ENCODE results near the gene XRRA1. TPM values are rescaled to one million over a fixed set of nuclear protein-coding genes. Genes with fewer than 3 reads are reported as not detected.
A peak's percentile ranks its signal among the peaks of the same experiment; 100 is the strongest.

XRRA1 gene
- total and polyA plus RNA-seq, 2 of the 13 experiments (the other 11 are each of a cell fraction or from before 2014, with no cell fraction given): 7.6 to 10.5 TPM

GRCh38 chr11:74990941-74991340 is 42.0 kb upstream of the XRRA1 start:
- Histone ChIP-seq H3K9ac (ENCODE audit: insufficient read depth, low read depth, low read length) (no peak overlapping the region), H3K4me1 (ENCODE audit: insufficient read depth, low read length) (peaks cover 27% of the 10 kb centered on the region), H3K27ac (ENCODE audit: extremely low read length, insufficient read depth, low read length) (no peak overlapping the region), H3K36me3 (replicated peaks in 1 of 2; ENCODE audit: control insufficient read depth in 1 of 2, insufficient read depth in 2 of 2, low read length in 2 of 2) (peaks cover 3 to 14% of the 10 kb centered on the region in 2 experiments; a peak in 3 of 5 replicates), H3K79me2 (ENCODE audit: insufficient read depth, low read length) (peaks cover 21% of the 10 kb centered on the region), H4K20me1 (ENCODE audit: insufficient read depth, low read length) (no peaks in the 10 kb centered on the region), H3K4me2 (ENCODE audit: low read depth, low read length) (peak overlapping the region; percentile 73), H3K4me3 (replicated peaks in 1 of 3; ENCODE audit: insufficient read depth in 1 of 3, low read depth in 2 of 3, low read length in 3 of 3) (no peak overlapping the region), H3K27me3 (ENCODE audit: control insufficient read depth in 1 of 2, insufficient read depth in 2 of 2, low read length in 2 of 2) (no peaks in the 10 kb centered on the region), H2AFZ (ENCODE audit: low read length) (no peak overlapping the region), H3K9me3 (ENCODE audit: low read length) (no peaks in the 10 kb centered on the region)
- FAIRE-seq (peak; percentile 81), ATAC-seq (peak; percentile 50), DNase-seq (ENCODE audit: low spot score) (peak; percentile 73)
- intact Hi-C loops (cut with micrococcal nuclease; ENCODE audit: unreplicated experiment) (loop anchor here (1.0 kb wide), 1 partner anchor 11 kb away; no protein-coding TSS in a partner anchor), in situ Hi-C loops (cut with HindIII; ENCODE audit: extremely low pct_ligation_motif_present, low pct_unique_long_range_greater_than_20kb) (no loop called here)
- 13% methylated on average over 1 of the region's 1 CpG for WGBS (ENCODE audit: low lambda C conversion rate)
- CTCF ChIA-PET (ENCODE audit: low intra/inter-chr PET ratio, low total read pairs): no interaction called here
- BruUV-seq (replicated peaks): no TSS peak
- POLR2A ChIA-PET: no interaction called here
- TF ChIP-seq ZNF883 (CRISPR knock-in tag; IDR thresholded peaks at IDR 0.05; ENCODE audit: not compliant biosample characterization) (no peak), SAP130 (CRISPR knock-in tag; IDR thresholded peaks at IDR 0.05; ENCODE audit: low read depth) (peak; percentile 31; the same call in 1 of the 2 replicates), ZFY (CRISPR knock-in tag; IDR thresholded peaks at IDR 0.05) (peak; percentile 19; the same call in 1 of the 2 replicates), PHF21A (CRISPR knock-in tag; IDR thresholded peaks at IDR 0.05) (peak; percentile 43; the same call in 1 of the 2 replicates), CHD4 (IDR thresholded peaks at IDR 0.05; ENCODE audit: borderline replicate concordance, low read length) (no peak), CBFB (CRISPR knock-in tag; IDR thresholded peaks at IDR 0.05) (no peak), MTF2 (CRISPR knock-in tag; IDR thresholded peaks at IDR 0.05; ENCODE audit: borderline replicate concordance) (no peak), EP300 (IDR thresholded peaks at IDR 0.05; ENCODE audit: low read depth in 2 of 2, low read length in 2 of 2) (no peak), EP300 (CRISPR knock-in tag; IDR thresholded peaks at IDR 0.05; ENCODE audit: borderline replicate concordance) (no peak), SOX13 (IDR thresholded peaks at IDR 0.05) (no peak), SOX13 (CRISPR knock-in tag; conservative IDR thresholded peaks at IDR 0.05 in 1 of 2, IDR thresholded peaks at IDR 0.05 in 1 of 2) (peak in 1 of 2 experiments; percentile 56; a peak in 2 of 4 replicates), MXD4 (CRISPR knock-in tag; IDR thresholded peaks at IDR 0.05) (0 out of 2 replicates have a peak, but pooled peaks have one; percentile 30), ZNF343 (CRISPR knock-in tag; IDR thresholded peaks at IDR 0.05) (no peak), HINFP (CRISPR knock-in tag; IDR thresholded peaks at IDR 0.05; ENCODE audit: low read depth) (no peak), ARID5B (CRISPR knock-in tag; IDR thresholded peaks at IDR 0.05) (peak; percentile 58), MED1 (CRISPR knock-in tag; IDR thresholded peaks at IDR 0.05) (0 out of 2 replicates have a peak, but pooled peaks have one; percentile 10), NR2F1 (CRISPR knock-in tag; IDR thresholded peaks at IDR 0.05) (no peak), GATAD2A (CRISPR knock-in tag; IDR thresholded peaks at IDR 0.05) (peak; percentile 47; the same call in 1 of the 2 replicates), ZNF331 (CRISPR knock-in tag; IDR thresholded peaks at IDR 0.05) (0 out of 2 replicates have a peak, but pooled peaks have one; percentile 23)
